GM19463 (cell line): ENCODE data around the gene TMEM221.
"Not testable (repeated sequence)": the region's sequence is repeated elsewhere in the genome, so short reads cannot be mapped to it uniquely, and the experiment has no call there.

ENCODE experiments used
- ATAC-seq: cut with Tn5 transposase; IDR thresholded peaks from one replicate; pipeline ENCODE4 v1.9.1; 2021; ENCODE audit warnings: mild to moderate bottlenecking, moderate library complexity; ENCODE audit not compliant: unreplicated experiment

TMEM221 gene

DNA sequence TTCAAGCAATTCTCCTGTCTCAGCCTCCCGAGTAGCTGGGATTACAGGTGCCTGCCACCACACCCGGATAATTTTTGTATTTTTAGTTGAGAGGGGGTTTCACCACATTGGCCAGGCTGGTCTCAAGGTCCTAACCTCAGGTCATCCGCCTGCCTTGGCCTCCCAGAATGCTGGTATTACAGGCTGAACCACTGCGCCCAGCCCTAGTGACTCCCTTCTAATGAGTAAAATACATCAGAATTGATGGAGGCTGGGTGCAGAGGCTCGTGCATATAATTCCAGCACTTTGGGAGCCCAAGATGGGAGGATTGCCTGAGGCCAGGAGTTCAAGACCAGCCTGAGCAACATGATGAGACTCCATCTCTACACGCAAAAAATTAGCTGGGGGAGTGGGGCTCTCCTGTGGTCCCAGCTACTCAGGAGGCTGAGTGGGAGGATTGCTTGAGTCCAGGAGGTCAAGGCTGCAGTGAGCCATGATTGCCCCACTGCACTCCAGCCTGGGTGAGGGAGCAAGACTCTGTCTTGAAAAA, 26.6 kb upstream of the TMEM221 start:
- ATAC-seq: not testable (repeated sequence)

DNA sequence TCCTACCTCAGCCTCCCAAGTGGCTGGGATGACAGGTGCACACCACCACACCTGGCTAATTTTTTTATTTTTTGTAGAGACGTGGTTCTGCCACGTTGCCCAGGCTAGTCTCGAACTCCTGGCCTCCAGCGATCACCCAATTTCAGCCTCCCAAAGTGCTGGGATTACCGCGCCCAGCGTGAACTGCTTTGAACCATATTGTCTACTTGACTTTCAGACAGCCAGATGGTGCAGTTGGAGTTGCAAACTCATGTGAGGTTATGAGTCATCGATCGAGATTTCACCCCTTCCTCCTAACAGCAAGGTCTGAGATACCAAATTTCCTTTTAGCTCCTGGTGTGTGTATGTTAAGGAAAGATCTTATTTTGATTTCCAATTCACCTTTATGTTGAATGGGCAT, 24.6 kb upstream of the TMEM221 start:
- no peak for ATAC-seq

DNA sequence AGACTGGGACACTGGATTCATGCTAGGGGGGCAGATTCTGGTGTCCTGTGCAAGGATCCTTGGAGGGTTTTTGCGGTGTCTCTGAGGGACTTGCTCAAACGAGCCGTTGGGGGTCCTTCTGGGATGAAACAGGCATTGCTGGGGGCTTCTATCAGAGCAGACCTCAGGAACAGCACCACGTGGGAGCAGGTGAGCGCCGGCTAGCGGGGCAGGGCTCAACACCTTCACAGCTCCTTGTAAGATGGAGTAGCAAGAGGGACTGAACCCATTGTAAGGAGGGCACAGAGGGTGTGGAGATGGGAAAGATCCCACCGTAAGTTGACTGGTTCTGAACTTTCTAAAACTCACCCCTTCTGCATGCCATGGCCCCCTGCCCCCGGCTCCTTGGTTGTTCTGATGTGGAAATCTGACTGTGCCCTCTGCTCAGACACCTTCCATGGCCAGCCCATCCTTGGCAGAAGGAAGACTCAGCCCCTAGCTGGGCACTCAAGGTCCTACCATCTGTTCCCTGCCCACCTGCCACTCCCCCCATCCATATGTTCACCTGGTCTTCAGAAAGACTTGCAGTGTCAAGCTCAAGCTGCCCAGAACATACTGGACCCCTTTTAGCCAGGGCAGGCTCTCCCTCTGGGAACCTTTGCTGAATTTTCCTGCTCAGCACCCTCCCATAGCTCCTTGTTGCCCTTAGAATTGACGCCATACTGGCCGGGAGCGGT, 23.1 kb upstream of the TMEM221 start:
- ATAC-seq: no peak

DNA sequence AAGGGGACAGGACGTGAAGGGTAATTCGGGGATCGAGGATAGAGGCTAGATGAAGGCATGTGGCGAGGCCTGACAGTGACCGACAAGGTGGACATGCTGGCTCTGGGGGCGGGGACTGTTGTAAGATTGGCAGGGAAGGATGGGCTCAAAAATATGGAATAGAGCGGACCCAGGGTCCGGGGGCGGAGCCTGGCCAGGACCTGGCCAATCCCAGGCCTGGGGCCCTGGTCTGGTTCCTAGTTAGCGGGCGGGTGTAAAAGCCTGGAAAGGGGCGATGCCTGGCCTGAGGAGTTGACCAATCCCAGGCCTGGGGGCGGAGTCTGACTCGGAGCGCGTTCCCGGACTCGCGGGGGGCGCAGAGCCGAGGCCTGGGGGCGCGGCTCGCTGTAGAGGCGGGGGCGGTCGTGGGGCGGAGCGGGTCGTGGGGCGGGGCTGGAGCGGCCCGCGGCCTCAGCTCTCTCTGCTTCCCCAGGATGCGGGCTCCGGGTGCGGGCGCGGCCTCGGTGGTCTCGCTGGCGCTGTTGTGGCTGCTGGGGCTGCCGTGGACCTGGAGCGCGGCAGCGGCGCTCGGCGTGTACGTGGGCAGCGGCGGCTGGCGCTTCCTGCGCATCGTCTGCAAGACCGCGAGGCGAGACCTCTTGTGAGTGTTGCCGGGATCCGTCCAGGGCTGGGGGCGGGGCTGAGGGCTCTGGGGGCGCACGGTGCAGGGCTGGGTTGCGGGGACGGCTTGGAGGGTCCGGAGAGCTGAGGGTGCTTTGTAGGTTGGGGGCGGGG, 21.8 kb upstream of the TMEM221 start, which contains the start of gene SLC27A1:
SLC27A1 (plus strand) TSS at position 457 of the 774 bp plus-strand sequence; CDS start at position 474, 17 bp downstream.
- peak; percentile 79 for ATAC-seq

DNA sequence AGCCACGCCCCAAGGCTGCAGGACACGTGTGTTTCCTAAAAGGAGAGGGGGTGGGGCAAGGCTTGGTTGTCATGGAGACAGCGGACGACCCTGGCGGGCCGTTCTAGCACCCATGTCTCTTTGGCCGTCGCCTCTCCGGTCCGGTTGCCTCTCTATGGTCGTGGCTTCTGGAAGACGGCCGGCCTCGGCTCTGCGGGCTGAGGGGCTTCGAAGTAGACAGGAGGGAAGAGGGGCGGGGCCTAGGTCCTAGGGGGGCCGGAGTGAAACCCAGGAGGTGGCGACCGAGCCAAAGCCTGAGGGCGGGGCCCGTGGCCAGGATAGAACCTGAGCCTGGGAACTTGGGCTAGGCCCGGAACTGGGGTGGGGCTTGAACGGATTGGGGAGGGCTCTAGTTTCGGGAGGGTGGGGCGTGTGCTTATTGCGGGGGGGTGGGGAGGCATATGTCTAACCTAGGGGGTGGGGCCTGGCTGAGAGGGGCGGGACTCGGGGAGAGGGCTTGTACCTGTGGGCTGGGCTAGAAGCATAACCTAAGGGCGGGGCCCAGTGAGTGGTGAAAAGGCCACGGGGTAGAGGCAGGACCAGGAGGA, 21.1 kb upstream of the TMEM221 start:
- ATAC-seq: peak; percentile 46

DNA sequence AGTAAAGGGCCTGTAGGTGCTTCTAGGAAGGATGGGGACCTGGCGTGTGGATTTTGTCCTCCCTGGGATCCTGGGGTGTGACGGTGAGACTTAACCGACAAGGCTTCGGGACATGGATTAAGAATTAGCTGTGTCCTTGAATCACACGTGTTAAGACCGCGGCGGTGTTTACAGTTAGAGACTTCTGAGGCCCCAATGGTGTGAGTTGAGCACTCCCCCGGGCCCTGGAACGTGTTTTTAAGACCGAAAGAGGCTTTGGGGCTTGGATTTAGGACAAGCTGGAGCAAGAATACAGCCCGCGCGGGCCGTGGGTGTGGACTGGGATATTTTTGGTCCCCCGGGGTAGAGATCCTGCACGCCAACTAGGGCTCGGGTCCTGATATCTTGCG, 20.6 kb upstream of the TMEM221 start:
- ATAC-seq: no peak

DNA sequence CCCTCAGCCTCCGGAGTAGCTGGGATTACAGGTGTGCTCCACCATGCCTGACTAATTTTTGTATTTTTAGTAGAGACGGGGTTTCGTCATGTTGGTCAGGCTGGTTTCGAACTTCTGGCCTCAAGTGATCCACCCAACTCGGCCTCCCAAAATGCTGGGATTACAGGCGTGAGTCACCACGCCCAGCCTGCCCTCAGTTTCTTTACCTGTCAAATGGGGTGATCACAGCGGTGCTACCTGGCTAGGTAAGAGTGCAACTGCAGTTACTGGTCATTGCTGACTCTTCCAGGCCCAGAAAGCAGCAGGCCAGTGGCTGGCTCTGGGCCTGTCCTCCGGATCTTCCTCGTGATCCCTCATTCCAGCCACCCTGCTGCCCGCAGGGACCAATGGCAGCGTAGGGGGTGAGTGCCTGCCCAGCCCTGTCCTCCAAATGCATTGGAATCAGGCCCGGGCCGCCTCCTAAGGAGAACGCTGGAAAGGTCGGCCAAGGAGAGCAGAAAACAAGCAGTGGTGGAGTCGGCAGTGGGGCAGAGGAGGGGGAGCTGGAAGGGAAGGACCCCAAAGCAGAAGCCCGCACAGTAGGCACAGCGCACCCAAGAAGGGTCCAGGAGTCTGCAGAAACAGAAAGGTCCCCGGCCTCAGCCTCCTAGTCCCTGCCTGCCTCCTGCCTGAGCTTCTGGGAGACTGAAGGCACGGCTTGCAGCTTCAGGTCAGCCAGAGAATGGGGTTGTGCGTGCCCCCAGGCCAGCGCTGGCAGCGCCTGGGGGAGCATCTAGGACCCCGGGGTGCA, 20.0 kb upstream of the TMEM221 start:
- no peak for ATAC-seq

DNA sequence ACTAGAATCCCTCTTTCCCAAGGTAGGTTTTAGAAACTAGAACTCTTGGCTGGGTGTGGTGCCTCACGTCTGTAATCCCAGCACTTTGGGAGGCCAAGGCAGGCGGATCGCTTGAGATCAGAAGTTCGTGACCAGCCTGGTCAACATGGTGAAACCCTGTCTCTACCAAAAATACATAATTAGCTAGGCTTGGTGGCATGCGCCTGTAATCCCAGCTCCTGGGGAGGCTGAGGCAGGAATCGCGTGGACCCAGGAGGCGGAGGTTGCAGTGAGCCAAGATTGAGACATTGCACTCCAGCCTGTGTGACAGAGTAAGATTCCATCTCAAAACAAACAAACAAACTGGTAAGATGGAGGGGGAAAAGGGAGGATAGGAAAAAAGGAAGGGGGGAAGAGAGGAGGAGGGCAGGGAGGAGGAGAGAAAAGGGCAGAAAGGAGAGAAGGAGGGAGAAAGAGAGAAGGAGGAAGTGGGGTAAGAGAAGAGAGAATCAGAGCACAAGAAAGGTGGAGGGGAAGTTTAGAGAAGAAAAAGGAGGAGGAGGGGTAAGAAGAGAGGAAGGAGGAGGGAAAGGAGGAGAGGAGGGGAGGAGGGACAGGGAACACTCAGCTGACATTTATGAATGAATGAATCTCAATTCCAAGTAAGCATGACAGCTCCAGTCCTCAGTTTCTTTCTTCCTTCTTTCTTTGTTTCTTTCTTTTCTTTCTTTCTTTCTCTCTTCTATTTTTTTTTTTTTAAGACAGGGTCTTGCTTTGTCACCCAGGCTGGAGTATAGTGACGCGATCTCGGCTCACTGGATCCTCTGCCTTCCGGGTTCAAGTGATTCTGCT, 19.2 kb upstream of the TMEM221 start:
- no peak for ATAC-seq

DNA sequence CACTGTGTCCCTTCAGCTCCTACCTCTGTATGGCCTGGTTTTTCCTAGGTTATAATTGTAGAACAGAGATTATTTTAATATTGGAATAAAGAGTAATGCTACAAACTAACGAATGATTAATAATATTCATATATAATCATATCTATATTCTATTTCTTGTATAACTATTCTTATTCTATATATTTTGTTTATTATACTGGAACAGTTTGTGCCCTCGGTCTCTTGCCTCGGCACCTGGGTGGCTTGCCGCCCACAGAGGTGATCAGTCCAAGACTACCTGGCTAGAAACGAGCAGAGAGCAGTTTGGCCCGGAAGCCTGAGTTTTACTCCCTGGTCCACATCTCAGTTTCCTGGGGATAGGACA, 18.0 kb upstream of the TMEM221 start:
- no peak for ATAC-seq

DNA sequence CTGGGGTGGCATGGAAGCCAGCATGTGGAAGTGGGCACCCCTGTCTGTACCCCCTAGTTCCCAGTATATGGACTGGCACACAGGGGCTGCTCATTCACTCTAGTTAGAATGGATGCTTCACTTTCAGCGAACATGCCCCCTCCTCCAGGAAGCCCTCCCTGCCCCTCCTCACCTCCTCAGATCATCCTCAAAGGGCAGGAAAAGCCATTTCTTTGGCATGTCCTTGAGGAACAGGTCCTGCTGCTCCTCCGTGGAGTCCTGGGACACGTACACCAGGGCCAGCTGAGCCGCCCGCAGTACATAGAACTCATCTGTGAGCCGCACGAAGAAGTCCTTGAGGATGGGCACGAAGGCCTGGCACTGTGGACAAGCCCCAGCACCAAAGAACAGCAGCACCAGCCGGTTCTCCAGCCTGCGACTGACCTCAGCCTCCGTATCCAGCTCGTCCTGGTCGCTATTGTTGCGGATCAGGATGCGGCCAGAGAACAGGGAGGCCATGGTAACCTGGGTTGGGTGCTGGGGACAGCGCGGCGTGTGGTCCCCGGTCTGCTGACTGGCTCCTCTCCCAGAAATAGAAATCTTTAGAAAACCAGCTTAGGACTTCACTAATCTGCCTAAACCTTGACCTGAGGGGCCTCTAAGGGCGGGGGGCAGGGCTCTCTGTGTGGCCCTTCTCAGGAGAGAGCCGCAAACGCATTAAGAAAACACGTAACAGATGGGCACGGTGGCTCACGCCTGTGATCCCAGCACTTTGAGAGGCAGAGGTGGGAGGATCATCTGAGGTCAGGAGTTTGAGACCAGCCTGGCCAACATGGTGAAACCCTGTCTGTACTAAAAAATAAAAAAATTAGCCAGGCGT, 12.1 kb upstream of the TMEM221 start, which contains the start of gene NXNL1:
NXNL1 (minus strand) TSS at position 555 of the 859 bp plus-strand sequence; CDS start at position 498, 57 bp downstream.
- ATAC-seq: no peak

DNA sequence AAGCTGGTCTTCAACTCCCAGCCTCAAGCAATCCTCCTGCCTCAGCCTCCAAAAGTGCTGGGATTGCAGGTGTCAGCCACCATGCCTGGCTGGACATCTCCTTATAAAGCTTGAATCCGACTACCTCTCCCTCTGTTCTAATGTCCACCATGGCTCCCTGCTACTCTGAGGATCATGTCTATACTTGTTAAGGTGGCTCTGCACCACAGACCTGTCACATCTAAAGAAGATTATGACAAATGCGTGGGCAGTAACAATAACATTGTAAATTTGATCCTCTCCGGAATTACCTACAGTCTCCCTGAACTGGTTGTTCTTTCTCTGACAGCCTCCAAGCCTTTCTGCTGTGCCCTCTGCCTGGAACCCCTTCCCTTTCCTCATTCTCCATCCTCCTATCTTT, 10.5 kb upstream of the TMEM221 start:
- ATAC-seq: no peak

DNA sequence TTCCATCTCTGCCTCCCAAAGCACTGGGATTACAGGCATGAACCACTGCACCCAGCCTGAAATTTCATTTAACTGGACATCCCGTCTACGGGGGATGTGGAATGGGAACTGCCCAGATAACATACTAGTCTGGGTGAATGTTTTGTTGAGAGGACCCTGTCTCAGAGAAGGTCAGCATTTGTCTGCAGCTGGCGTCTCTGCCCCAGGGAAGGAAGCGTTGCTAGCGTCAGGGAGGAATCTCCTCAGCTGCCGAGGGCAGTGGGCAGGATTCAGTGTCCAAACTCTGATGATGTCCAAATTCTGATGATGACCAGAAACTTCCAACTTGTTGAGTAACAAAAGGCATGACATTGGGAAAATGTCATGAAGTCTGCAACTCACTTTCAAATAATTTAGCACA, 9.1 kb upstream of the TMEM221 start:
- no peak for ATAC-seq

DNA sequence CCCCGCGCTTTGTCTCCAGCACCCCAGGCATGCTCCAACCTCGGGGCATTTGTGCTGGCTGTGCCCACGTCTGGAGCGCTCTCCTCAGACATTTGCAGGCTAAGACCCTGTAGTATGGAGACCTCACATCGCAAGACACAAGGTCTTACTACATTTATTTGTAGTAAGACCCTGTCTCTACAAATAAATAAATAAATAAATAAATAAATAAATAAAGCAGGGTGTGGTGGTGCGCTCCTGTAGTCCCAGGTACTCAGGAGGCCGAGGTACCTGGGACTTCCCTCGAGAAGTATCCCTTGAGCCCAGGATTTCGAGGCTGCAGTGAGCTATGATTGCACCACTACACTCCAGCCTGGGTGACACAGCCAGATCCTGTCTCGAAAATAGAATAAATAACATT, 7.7 kb upstream of the TMEM221 start:
- ATAC-seq: no peak

DNA sequence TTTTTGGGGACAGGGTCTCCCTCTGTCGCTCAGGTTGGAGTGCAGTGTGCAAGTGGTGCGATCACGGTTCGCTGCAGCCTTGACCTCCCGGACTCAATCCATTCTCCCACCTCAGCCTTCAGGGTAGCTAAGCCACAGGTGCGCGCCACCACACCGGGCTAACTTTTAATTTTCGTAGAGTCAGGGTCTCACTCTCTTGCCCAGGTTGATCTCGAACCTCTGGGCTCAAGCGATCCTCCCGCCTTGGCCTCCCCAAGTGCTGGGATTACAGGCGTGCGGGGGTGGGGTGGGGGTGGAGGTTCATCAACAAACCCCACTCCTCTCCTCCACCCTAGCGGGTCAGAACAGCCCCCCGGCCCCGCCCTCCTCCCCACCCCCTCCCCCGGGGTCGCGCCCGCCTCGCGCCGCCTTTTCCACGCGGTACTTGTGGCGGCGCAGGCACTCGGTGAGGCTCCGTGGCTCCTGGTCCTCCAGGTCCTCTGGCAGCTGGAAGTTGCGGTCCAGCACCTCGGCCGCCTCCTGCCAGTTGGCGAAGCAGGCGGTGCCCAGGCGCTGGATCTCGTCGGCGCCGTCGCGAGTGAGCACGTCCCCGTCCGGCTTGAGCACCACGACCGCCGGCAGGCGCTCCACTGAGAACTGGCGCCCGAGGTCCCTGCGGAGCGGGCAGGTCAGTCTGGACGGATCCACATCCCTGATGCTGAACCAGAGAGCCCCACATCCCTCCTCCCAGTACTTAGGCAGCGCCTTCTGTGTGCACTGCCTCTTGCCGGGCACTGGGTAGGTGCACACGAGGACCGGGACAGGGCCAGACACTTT, 7.0 kb upstream of the TMEM221 start:
- ATAC-seq: no peak

DNA sequence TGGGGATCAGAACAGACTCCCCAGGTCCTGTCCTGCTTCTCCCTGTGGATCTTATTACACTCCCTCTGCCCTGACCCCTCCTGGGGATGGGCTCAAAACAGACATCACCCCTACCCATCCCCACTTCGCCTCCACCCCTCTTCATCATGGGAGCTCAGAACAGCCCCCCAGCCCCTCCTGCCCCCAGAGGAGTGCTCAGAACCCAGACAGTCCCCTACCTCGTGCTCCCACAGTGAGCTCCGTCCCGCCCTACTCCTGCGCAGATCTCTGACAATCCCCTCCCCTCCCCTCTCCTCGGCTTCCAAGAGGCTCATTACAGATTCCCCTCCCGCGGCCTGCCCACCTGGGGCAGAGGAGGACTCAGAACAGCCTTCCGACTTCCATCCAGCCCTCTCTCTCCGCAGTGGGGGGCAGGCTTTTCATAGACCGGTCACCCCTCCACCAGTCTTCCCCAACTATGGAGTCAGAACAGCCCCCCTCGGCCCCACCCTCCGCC, 6.2 kb upstream of the TMEM221 start:
- ATAC-seq: no peak

DNA sequence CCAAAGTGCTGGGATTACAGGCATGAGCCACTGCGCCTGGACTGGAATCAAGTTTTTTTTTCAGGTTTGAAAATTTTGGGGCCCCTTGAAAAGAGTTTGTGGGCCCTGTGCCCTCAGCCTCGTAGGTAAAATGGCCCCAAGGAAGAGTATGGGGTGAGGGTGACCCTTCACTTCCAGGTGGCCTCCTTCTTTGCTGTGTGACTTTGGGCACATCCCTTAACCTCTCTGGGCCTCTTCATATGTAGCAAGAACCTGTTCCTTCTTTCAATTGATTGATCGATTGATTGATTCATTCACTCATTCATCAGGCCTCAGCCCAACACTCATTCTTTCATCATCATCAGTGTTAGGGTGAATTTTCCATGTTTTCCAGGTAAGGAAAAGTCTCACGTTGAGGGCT, 3.4 kb upstream of the TMEM221 start:
- ATAC-seq: no peak

DNA sequence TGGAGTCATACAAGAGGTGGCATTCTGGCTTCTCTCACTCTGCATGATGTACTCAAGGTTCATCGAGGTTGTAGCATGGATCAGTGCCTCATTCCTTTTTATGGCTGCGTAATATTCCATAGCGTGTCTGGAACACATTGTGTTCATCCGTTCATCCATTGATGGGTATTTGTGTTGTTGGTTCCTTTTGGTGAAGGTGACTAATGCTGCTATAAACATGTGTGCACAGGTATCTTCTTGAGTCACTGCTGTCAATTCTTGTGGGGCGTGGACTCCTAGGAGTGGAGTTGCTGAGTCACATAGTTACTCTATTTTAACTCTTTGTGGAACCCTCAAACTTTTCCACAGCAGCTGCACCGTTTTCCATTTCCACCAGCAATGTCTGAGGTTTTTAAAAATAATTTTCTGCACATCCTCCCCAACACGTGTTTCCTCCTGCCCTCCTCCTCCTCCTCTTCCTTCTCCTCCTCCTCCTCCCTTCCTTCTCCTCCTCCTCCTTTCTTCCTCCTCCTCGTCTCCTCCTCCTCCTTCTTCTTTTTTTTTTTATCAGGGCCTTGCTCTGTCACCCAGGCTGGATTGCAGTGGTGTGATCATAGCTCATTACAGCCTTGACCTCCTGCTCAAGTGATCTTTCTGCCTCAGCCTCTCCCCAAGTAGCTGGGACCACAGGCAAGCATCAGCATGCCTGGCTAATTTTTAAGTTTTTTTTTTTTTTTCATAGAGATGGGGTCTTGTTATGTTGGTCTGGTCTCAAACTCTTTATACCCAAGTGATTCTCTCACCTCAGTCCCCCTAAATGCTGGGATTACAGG, 2.0 kb upstream of the TMEM221 start:
- ATAC-seq: no peak
